Hippocampal formation (tissue), 2 donors: ENCODE measurements around the gene TRIM28.

Source experiments
- DNase-seq, 2 donors: peaks; one replicate each; lab custom pipeline; 2025; lab: John Stamatoyannopoulos, UW

Gene TRIM28

DNA sequence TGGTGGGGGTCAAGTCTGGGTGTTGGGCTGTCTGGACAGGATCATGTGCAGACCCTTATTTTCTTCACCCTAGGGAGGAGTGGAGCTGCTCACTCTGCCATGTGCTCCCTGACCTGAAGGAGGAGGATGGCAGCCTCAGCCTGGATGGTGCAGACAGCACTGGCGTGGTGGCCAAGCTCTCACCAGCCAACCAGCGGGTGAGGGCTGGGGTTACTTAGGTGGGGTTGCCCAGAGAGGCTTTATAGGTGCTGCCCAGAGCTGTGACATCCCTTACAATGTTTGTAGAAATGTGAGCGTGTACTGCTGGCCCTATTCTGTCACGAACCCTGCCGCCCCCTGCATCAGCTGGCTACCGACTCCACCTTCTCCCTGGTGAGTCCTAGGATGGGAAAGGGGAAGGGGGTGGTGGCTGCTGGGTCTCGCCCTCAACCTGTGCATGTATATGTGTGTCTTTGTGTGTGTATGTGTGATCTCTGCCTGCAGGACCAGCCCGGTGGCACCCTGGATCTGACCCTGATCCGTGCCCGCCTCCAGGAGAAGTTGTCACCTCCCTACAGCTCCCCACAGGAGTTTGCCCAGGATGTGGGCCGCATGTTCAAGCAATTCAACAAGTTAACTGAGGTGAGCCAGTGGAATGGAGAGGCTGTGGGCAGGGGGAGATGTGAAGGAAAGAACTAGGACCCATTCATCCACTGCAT, 5.9 kb downstream of the TRIM28 start:
- no peak for DNase-seq

DNA sequence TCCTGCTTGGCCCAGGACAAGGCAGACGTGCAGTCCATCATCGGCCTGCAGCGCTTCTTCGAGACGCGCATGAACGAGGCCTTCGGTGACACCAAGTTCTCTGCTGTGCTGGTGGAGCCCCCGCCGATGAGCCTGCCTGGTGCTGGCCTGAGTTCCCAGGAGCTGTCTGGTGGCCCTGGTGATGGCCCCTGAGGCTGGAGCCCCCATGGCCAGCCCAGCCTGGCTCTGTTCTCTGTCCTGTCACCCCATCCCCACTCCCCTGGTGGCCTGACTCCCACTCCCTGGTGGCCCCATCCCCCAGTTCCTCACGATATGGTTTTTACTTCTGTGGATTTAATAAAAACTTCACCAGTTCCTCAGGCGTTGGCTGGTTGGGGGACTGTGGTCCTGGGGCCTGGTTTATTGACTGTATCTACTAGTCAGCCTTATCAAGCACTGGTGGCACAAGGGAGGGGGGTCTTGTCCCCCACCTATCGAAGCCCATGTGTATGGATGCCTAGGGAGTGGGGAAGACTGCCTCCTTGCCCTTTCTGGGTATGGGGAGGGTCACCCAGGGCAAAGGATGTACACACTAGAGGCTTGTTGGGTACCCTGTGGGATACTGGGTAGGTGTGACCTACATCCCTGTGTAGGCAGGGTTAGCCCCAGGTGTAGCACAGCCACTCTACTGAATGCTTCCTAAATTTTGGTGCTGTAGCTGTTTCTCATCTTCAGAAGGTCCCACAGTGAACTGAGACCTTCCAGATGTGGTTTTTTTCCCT, 6.7 kb downstream of the TRIM28 start:
- no peak for DNase-seq

DNA sequence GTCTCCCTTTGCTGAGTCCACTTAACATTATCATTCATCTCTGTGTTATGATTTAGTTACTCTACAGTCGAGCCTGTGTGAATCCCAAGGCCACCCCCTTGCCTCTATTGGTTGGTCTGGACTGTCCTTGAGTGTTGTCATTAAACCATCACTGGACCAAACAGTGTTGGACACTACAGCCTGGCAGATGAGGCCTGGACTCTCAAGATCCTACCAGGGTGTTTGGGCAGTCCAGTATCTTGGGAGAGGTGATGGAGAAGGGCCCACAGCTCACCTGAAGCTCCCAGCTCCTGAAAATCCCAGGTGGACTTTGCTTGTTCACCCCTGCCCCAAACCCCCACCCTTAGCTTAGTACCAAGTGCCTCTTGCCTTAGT, 7.2 kb downstream of the TRIM28 start:
- no peak for DNase-seq

DNA sequence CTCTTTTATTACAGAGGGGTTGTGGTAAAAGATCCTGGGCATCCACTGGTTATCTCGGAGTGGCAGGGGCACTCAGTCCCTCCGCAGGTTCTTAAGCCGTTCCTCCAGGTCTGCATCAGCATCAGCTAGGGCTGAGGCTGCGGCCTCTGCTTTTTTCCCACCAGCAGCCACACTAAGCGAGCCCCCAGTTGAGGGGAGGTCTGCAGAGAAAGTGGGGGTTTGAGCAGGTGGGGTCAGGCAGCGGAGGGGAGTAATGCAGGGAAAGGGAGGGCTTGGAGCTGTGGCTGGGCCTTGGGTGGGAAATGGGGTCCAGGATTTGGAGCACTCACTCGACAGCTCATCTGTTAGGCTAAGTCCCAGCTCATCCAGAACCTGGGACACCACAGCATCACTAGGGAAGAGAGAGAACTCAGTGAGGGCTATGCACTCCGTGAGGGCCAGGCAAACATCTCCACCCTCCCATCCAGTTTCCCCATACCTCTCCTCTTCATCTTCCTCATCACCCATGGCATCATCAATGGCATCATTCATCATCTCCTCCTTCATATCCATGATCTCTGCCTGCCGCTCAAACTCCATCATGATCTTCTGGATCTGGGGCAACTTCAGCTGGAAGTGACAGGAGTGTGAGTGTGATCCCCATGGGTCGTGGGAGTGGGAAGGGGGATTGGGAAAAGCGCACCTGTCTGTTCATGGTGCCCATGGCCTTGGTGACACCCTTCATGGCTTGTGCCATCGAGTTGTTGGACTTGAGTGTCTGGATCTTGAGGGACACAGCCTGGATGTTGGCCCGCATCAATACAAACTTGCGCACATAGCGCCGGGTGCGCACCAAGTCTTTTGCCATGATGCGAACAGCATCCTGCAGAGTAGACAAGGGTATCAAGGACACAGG, 8.0 kb downstream of the TRIM28 start:
- no peak for DNase-seq

DNA sequence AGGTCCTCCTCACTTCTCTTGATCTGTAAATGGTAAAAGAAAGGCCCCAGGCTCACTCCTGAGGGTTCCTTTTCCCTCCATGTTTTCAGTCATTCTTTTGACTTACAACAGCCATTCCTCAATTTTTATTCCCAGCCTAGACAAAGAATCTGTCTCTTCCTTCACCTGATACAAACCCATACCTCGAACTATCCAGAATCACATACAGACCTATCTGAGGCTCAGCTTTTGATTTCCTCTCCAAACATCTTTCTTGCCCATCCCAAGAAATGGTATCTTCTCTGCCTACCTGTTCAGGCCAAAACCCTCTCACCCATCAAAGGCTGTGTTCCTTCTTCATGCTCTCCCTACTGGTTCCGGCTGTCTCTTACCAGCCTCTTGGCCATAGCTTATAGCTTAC, 8.8 kb downstream of the TRIM28 start:
- DNase-seq: no peak

DNA sequence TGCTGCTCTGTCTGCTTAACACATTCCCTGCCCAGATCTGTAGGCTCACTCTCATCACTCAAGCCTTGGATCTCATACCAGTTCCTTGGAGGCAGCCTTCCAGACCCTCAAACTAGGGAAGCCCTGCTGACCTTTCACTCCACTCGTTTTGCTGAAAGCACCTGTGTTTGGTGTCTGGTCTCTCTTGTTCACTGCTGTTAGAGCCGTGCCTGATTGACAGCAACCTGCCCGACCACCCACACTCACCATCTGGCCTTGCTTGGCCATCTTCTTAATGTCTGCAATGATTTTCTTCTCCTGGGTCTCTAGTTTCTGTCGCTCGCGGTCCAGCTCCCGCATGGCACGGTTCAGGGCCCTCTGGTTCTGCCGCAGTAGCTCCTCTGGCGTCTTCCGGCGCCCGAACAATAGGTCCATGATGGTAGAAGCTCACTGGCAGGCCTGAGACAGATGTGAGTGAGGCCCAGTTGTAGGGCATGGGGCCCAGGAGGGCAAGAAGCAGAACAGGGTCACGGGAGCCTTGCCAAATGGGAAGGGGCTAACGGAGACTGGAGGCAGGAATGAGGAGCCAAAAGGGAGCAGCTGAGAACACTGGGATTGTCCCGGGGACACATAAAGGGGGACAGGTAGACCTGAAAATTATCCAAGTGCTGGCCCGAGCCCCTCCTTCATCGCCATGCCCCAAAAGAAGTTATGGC, 10.1 kb downstream of the TRIM28 start:
- DNase-seq: no peak

DNA sequence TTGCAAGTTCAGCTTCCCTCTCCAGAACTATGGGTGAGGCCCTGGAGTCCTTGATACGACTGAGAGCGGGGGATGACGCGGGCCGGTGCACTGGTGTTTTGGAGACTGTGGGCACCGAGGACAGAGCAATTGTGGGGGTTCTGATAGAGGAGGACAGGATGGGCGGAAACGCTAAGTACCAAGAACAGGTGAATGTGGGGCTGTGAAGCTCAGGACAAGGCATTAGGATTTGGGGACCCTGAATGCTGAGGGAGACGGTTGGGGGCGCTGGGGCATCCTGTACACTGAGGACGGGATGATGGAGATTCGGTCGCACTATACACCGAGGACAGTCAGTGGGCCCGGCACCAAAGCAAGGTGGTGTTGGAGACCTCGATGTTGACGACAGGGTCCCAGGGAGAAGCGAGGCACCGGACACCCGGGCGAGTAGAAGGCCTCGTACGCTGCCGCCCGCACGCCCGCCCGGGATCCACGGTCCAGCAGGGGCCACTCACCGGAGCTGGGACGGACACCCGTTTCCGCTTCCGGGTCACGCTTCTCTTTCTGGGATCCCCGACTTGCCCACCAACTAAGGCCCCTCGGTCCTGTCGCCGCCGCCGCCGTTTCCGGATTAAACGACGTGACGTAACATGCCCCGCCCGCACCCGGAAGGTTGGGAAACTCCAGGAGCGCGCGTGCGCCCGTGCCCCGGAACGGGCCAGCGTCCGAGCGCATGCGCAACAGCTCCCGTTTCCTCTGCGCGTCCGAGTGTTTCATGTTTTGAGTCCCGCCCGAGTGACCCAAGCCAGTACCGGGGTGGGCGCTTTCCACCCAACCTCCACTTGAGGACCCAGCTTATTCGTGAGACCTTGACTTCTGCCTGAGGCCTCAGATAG, 10.9 kb downstream of the TRIM28 start, which contains the start of gene CHMP2A:
Gene CHMP2A, minus strand, starts transcription at position 612 of the 875 bp plus-strand sequence. CDS start 893 bp downstream, outside the sequence.
- DNase-seq: no peak

DNA sequence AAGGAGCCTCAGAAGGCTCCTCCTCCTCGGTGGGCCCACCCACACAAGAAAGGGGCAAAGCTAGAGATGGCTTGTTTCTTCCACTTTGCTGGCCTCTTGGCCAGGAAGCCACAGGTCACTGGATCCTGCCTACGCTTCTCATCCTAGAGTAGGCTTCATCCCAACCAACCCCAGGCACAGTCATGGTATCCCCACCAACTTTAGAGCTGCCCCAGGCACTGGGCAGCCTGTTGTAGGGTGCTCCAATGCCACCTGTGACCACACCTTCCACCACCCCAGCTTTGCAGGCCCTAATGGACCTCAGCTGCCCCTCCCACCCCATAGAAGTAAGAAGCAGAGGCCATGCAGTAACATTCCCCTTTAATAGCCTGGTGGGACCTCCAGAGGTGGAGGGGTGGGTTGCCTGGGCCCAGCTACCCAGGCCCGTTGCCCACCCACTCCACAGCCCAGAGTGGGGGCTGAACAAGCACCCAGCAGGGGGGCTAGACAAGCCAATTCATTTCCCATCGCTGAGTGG, 11.6 kb downstream of the TRIM28 start:
- no peak for DNase-seq

DNA sequence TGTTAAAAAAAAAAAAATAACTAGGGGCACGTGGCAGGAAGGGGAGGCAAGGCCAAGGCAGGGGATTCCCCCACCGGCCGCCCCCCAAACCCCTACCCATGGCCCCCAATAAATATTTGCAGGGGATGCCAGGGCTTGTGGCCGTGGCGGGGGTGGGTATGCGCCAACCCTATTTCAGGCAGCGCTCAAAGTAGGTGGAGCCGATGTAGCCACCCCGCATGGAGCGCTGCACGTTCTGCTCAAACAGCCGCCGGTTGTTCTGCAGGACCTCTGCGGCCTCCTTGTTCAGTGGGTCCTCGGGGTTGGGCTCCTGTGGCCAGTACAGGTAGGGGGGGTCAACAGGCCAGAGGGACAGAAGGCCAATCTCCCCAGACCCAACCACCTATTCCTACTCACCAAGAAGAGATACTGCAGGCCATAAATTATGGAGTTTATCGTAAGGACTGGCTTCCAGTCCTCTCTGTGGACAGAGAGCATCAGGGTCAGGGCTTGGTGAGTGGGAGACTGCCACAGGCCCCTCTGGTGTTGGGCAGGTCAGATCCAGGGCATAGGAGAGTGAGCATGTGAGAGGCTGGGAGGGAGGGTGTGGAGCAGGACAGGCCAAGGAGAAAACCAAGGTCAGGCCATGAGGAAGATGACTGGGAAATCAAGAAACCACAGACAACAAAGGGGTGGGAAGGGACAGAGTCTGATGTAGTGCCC, 12.2 kb downstream of the TRIM28 start:
- DNase-seq: no peak

DNA sequence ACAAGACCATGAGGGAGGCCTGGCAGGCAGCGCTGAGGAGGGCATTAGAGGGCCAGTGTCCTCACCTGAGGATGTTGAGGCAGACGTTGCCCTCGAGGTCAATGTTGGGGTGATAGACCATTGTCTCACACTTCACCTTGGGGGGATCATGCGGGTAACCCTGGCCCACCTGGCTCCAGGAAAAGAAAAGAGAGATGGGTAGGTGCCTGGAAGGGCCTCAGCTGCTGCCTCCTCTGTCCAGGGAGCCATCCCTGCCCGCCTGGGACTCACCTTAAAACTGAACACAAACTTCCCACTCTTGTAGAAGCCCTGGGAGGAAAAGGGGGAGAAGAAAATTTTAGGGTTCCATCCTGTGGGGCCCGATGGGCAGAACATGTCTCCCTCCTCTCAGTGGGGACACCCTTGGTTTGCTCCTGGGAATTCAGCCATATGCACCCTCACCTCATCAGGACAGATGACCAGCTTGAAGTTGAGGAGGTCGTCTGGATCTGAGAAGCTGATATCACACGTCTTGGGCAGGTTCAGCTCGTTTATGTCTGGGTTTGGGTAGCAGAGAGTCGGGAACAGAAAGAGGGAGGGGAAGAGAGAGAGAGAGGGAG, 12.9 kb downstream of the TRIM28 start:
- DNase-seq: no peak

DNA sequence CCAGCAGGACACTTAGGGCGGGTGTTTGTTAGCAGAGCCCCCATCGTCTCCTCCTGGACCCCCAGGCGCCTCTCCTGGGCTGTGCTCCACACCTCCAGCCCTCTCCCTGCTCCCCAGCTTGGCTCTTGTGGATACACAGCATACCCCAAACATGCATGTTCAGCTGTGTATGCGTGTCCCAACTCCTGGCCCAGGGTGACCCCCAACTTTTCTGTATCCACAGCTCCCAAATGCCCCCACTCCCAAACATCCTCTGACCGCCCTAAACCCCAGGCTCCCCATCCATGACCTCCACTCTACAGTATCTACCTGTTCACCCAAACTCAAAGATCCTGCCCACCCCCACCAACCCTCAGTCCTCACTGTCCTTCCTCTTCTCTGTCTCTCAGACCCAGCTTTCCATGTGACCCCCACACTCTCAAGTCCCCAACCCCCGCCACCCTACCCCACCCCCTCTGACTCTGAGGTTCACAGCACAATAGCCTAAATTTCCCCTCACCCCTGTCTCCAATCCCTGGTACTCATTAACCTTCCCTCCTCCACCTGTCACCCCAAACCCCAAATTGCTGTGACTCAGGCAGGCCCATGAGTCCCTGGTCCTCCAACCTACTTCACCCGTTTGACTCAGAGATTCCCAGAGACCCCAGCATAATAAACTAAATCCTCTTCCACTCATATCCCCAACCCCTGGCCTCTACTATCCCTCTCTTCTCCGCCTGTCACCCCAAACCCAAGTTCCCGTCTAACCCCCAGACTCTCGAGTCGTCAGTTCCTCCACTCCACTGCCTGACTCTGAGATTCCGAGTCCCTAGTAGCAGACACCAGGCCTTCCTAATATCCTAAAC, 13.6 kb downstream of the TRIM28 start:
- no peak for DNase-seq

DNA sequence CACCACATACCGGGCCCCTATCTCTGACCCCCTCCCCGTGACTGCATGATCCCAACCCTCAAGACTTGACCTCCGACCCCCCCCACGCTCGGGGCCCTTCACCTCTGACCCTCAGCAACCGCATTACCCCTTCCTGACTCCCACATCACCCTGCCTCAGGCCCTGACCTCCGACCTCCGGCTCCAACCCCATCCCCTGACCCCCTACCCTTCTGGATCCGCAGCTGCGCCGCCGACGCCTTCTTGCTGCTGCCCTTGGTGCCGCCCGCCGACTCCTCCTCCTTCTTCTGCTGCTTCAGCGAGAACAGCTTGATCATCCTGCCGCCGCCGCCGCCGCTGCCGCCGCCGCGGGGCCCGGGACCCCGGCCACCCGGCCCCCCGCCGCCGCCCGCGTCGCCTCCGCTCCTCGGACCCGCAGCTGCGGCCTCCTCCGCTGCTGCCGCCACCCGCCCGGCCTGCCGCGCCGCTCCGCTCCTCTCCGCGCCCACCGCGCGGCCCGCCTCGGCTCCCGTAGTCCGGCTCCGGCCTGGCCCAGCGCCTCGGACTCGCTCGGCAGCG, 14.3 kb downstream of the TRIM28 start, which contains the start of gene UBE2M:
Gene UBE2M, minus strand, starts transcription at position 546 of the 557 bp plus-strand sequence. Its CDS starts 230 bp downstream, at position 316.
- no peak for DNase-seq

DNA sequence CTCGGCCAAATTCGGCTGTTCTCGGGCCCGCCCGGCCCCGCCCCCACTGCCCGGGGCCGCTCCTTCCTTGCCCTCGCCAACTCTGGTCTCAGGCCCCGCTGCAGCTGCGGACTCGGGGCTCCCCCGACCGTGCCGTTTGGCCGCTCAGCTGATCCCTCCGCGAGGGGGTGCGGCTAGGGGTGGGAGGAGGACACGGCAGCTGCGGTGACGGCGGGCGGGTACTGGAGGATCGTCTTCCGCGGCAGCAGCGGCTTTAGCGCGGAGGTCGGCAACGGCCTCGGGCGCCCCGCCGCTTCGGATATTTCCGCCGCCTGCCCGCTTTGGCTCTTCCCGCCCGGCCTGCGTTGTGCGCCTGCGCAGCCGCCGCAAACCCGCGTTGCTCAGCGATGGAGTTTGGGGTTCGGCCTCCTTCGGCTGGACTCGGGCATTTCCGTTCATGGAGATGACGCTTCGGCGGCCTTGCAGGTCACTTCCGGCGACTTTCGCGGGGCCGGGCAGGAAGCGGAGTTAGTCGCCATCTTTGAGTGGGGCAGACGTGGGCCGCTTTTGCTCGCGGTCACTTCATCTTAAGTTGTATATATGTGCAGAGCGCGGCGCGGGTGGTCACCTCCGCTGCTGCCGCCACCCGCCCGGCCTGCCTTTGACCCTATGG, 14.9 kb downstream of the TRIM28 start:
- no peak for DNase-seq

DNA sequence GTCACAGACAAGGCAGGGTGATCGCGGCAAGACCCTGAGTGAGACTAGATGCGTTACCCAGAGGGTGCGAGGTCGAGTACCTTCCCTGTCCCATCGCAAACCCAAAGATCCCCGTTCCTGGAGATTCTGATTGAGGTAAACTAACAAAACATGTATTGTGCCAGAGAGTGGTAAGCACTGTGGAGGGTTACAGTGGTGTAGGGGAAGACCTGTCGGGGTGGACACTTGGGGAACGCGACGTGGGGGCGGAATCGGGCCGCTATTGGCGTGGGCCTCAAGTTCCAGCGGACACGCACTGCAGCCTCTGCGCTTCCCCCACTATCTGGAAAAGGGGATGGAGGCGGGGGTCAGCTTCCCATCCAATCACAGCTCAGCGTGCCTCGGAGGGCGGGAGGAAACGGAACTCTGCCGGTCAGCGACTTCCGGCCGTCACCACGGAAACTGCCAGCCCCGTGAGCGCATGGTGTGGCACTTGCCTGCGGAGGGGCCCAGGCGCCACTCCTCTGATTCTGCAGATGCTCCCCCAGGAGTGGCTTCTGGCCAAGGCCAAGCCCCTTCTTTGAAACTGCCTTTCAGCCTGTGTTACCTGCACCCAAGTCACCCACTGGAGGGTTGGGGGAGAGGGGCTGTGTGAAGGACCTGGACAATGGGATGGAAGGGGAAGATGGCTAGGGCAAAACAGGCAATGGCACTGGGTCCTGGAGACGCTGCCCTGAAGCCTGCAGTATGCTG, 15.6 kb downstream of the TRIM28 start:
- DNase-seq: no peak

DNA sequence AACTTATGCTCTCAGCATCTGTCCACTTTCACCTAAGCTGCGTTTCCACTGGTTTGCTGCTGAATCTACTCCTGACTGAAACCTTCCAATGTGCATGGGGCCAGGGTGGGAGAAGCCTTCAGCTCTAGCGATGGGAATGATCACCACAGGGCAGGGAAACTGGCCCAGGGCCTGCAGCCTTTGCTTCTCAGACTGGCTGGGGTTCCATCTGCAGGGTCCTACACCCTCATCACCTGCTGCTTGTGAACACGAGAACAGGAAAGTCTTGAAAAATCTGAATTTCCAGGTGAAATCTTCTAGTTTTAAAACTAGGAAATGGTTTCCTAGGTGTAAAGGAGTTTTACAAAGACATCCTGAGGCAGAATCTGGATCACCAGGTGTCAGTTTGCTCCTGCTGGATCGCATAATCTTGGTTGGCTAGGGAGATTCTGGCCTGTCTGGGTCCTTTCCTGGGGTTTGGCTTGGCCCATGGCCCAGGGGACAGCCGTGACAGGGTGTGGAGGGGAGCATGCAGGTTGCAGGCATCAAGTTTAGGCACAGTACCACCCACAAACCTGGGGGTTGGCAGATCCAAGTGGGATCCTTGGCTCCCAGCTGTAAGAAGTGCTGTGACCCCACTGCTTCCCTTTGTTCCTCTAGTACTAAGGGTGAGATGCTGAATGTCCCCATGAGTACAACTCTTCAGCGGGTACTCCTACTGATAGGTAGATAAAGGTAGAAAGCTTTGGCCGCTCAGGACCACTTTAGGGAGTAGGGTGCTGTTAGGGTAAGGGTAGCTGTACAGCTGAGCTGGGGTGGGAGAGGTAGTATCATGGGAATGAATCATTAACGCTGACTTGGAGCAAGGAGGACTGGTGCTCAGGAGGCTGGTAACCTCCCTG, 16.4 kb downstream of the TRIM28 start:
- no peak for DNase-seq

DNA sequence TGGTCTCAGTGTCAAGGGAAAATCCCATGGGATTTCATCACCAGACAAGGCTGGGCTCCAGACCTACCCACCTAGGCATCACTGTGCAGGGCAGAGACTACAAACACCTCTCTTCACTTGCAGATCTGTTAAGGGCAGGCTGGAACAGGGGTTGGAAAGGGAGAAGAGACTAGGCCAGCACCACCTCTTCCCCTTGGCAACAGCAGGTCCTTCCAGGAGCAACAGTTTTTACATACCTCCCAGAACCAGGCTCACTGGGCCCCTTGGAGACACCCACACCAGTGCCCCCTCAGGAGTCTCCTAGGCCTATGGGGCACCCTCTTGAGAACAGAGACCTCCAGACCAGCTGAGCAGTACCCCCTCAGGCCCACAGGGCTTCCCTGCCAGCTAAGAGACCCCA, 17.1 kb downstream of the TRIM28 start:
- DNase-seq: no peak
